Activated CD4-positive, alpha-beta memory T cell treated with anti-CD3 and anti-CD28 coated beads for 36 hours (primary cell): ENCODE results near the gene WDFY3. TPM values are rescaled to one million over a fixed set of nuclear protein-coding genes. Genes with fewer than 3 reads are reported as not detected.

Experiments used
- CTCF ChIA-PET: fragments of 350-600 bp; sonication (Branson Sonifier 250); formaldehyde crosslinking; loops from one replicate; lab custom pipeline; 2021; ENCODE audit warnings: antibody characterized with exemption, inconsistent platforms; lab: Charles Lee
- POLR2A ChIA-PET: fragments of 350-600 bp; sonication (Branson Sonifier 250); formaldehyde crosslinking; loops from one replicate; lab custom pipeline; 2021; ENCODE audit warnings: antibody characterized with exemption; lab: Charles Lee
- DNase-seq: peaks from one replicate; pipeline ENCODE4 v3.0.0-alpha.2; 2020
- H3K27ac Mint-ChIP-seq: one replicate; pipeline ENCODE4 v1.8.0; 2021; ENCODE audit warnings: mixed read lengths
- H3K27me3 Mint-ChIP-seq: one replicate; pipeline ENCODE4 v1.8.0; 2021; ENCODE audit warnings: mixed read lengths
- H3K36me3 Mint-ChIP-seq: one replicate; pipeline ENCODE4 v1.8.0; 2021; ENCODE audit warnings: mixed read lengths
- H3K4me1 Mint-ChIP-seq: one replicate; pipeline ENCODE4 v1.8.0; 2021; ENCODE audit warnings: low read depth, mixed read lengths
- H3K4me3 Mint-ChIP-seq: one replicate; pipeline ENCODE4 v1.8.0; 2021; ENCODE audit warnings: mild to moderate bottlenecking, mixed read lengths
- H3K9me3 Mint-ChIP-seq: one replicate; pipeline ENCODE4 v1.8.0; 2021; ENCODE audit warnings: mixed read lengths
- intact Hi-C: fragments of 100-400 bp; cut with micrococcal nuclease; formaldehyde crosslinking; loops from one replicate; pipeline ENCODE4 v1.15.1; 2023
- total RNA-seq, 2 experiments: library from RNA; stranded (reverse); gene quantifications; one replicate each; pipeline ENCODE4 v1.2.3, GENCODE V29; 2021

The WDFY3 gene
- total RNA-seq, 2 experiments from 2014 or later: 1.3 to 1.7 TPM

DNA sequence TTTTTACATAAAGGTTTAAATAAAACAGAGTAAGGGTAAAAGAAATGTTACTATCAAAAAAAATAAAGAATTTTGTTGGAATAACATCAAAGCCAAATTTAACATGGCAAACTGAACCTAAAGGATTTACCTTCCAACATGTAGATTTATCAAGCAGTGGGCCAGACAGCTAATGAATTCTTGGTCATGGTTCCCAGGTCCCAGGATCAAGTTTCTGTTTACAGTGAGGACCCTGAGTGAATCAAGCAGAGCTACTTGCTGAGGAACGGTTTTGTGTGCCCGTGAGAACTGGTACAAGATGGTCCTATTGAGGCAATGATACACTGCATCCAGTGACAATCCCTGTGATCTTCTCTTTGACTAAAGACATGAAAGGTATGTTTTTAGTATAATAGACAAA, 226.4 kb downstream of the WDFY3 start:
- Mint-ChIP-seq H3K27ac (no peak overlapping the region), H3K36me3 (no peaks in the 10 kb centered on the region), H3K27me3 (peaks cover 2% of the 10 kb centered on the region), H3K4me1 (no peaks in the 10 kb centered on the region), H3K9me3 (no peaks in the 10 kb centered on the region), H3K4me3 (no peak overlapping the region)
- POLR2A ChIA-PET: no interaction called here
- intact Hi-C loops: no loop called here
- DNase-seq: no peak
- CTCF ChIA-PET: interaction anchor here (6.3 kb wide), 1 partner anchor 10 kb away, joined by 22 read pairs; no protein-coding TSS in a partner anchor

GRCh38 chr4:84738622-84739021, 227.9 kb downstream of the WDFY3 start:
- intact Hi-C loops: no loop called here
- H3K9me3 Mint-ChIP-seq: no peaks in the 10 kb centered on the region
- no peaks in the 10 kb centered on the region for H3K4me1 Mint-ChIP-seq
- H3K36me3 Mint-ChIP-seq: no peaks in the 10 kb centered on the region
- CTCF ChIA-PET: interaction anchor here (6.3 kb wide), 1 partner anchor 12 kb away, joined by 22 read pairs; no protein-coding TSS in a partner anchor
- POLR2A ChIA-PET: no interaction called here
- no peak overlapping the region for H3K27ac Mint-ChIP-seq
- H3K27me3 Mint-ChIP-seq: peaks cover 2% of the 10 kb centered on the region
- H3K4me3 Mint-ChIP-seq: no peak overlapping the region
- DNase-seq: no peak

- no peak for DNase-seq
- CTCF ChIA-PET: interaction anchor here (1.1 to 6.3 kb wide), 2 partner anchors 13 to 233 kb away, joined by 3 to 22 read pairs; no protein-coding TSS in a partner anchor
- intact Hi-C loops: no loop called here
- no peaks in the 10 kb centered on the region for H3K36me3 Mint-ChIP-seq
- no peaks in the 10 kb centered on the region for H3K4me1 Mint-ChIP-seq
- H3K9me3 Mint-ChIP-seq: no peaks in the 10 kb centered on the region
- H3K27me3 Mint-ChIP-seq: peaks cover 2% of the 10 kb centered on the region
- POLR2A ChIA-PET: no interaction called here
- no peak overlapping the region for H3K27ac Mint-ChIP-seq
- no peak overlapping the region for H3K4me3 Mint-ChIP-seq
Observed at GRCh38 chr4:84737656-84738055, 228.8 kb downstream of the WDFY3 start.

GRCh38 chr4:84734037-84734436, 232.5 kb downstream of the WDFY3 start:
- H3K27ac Mint-ChIP-seq: no peak overlapping the region
- no peak for DNase-seq
- intact Hi-C loops: no loop called here
- H3K27me3 Mint-ChIP-seq: peaks cover 2% of the 10 kb centered on the region
- no peak overlapping the region for H3K4me3 Mint-ChIP-seq
- no peaks in the 10 kb centered on the region for H3K36me3 Mint-ChIP-seq
- POLR2A ChIA-PET: no interaction called here
- no peaks in the 10 kb centered on the region for H3K9me3 Mint-ChIP-seq
- CTCF ChIA-PET: no interaction called here
- no peaks in the 10 kb centered on the region for H3K4me1 Mint-ChIP-seq

- ChIA-PET CTCF (no interaction called here), POLR2A (no interaction called here)
- no peak overlapping the region for H3K27ac Mint-ChIP-seq
Observed at GRCh38 chr4:84733343-84734033, 233.0 kb downstream of the WDFY3 start.

GRCh38 chr4:84730375-84730774, 236.1 kb downstream of the WDFY3 start:
- no peaks in the 10 kb centered on the region for H3K27me3 Mint-ChIP-seq
- no peaks in the 10 kb centered on the region for H3K9me3 Mint-ChIP-seq
- no peak overlapping the region for H3K4me3 Mint-ChIP-seq
- DNase-seq: no peak
- H3K36me3 Mint-ChIP-seq: no peaks in the 10 kb centered on the region
- ChIA-PET POLR2A (no interaction called here), CTCF (no interaction called here)
- peaks cover 2% of the 10 kb centered on the region for H3K4me1 Mint-ChIP-seq
- no peak overlapping the region for H3K27ac Mint-ChIP-seq
- intact Hi-C loops: no loop called here

More at GRCh38 chr4:84733343-84734033, 233.0 kb downstream of the WDFY3 start:
- no peaks in the 10 kb centered on the region for H3K9me3 Mint-ChIP-seq
- H3K4me1 Mint-ChIP-seq: no peaks in the 10 kb centered on the region
- DNase-seq: no peak
- intact Hi-C loops: no loop called here
- peaks cover 2% of the 10 kb centered on the region for H3K27me3 Mint-ChIP-seq
- H3K36me3 Mint-ChIP-seq: no peaks in the 10 kb centered on the region
- H3K4me3 Mint-ChIP-seq: no peak overlapping the region

GRCh38 chr4:84727491-84727890, 239.0 kb downstream of the WDFY3 start:
- intact Hi-C loops: no loop called here
- no peak for DNase-seq

DNA sequence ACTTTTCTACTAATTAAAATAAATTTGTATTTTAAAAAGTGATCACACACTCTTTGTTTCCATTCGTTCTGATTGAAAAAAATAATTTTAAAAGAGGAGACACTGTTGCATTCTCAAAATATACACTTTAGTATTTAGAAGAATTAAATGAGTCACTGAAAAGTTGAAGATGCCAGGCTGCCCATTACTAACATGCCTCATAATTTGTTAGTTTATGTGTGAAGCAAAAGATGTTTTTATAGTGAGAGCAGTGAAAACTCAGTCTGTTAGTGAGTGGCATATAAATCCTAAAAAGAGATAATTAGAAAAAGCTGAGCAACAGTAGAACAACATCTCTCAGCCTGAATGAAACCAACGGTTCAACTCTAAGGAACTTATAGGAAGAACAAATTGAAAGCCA, 240.1 kb downstream of the WDFY3 start:
- no peaks in the 10 kb centered on the region for H3K9me3 Mint-ChIP-seq
- no peaks in the 10 kb centered on the region for H3K36me3 Mint-ChIP-seq
- ChIA-PET CTCF (no interaction called here), POLR2A (no interaction called here)
- peaks cover 2% of the 10 kb centered on the region for H3K4me1 Mint-ChIP-seq
- H3K27me3 Mint-ChIP-seq: no peaks in the 10 kb centered on the region
- H3K27ac Mint-ChIP-seq: no peak overlapping the region
- no peak for DNase-seq
- no peak overlapping the region for H3K4me3 Mint-ChIP-seq
- intact Hi-C loops: no loop called here

More at GRCh38 chr4:84727491-84727890, 239.0 kb downstream of the WDFY3 start:
- POLR2A ChIA-PET: no interaction called here
- H3K36me3 Mint-ChIP-seq: no peaks in the 10 kb centered on the region
- CTCF ChIA-PET: no interaction called here
- no peaks in the 10 kb centered on the region for H3K27me3 Mint-ChIP-seq
- H3K4me1 Mint-ChIP-seq: peaks cover 2% of the 10 kb centered on the region
- no peak overlapping the region for H3K4me3 Mint-ChIP-seq
- H3K9me3 Mint-ChIP-seq: no peaks in the 10 kb centered on the region
- H3K27ac Mint-ChIP-seq: no peak overlapping the region

DNA sequence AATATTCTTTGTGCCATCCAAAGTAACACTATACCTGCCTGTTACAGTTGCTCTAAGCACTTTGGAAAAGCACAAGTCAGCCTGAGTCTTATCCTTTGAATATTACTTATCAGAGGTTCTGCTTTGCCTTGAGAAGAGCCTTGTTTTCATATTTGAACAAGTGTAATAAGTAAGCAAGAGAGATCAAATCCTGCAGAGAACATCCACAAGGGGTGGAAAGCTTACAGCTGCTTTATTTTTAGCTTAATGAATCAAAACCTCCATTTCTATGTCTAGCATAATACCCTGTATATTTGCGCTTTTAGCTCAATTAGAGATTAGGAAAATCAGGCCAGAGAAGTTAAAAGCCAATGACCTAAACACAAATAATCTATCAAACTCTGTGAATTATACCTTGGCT, 243.8 kb downstream of the WDFY3 start:
- CTCF ChIA-PET: no interaction called here
- H3K4me3 Mint-ChIP-seq: no peak overlapping the region
- intact Hi-C loops: no loop called here
- H3K27me3 Mint-ChIP-seq: no peaks in the 10 kb centered on the region
- DNase-seq: no peak
- no peaks in the 10 kb centered on the region for H3K9me3 Mint-ChIP-seq
- no peak overlapping the region for H3K27ac Mint-ChIP-seq
- H3K4me1 Mint-ChIP-seq: peaks cover 2% of the 10 kb centered on the region
- POLR2A ChIA-PET: no interaction called here
- H3K36me3 Mint-ChIP-seq: no peaks in the 10 kb centered on the region

DNA sequence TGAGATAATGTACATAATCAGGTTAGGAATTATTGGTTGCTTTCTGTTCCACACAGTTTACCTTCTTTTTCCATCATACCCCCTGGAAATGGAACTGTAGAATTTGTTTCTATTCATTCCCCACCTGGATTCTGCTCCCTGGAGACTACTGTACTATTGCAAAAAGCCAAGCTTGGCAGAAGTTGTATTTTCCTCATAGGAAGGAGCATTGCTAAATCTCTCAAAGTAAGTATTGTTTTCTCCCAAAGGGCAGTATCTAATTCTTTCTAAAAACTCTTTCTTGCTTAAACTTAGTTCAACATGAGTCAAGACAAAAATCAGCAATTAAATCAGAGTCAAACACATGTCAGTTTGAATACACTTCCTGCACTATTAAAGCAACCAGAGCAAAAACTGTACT, 247.4 kb downstream of the WDFY3 start:
- DNase-seq: no peak
- no peaks in the 10 kb centered on the region for H3K9me3 Mint-ChIP-seq
- CTCF ChIA-PET: no interaction called here
- no peaks in the 10 kb centered on the region for H3K27me3 Mint-ChIP-seq
- H3K4me3 Mint-ChIP-seq: no peak overlapping the region
- POLR2A ChIA-PET: no interaction called here
- H3K4me1 Mint-ChIP-seq: no peaks in the 10 kb centered on the region
- H3K36me3 Mint-ChIP-seq: no peaks in the 10 kb centered on the region
- H3K27ac Mint-ChIP-seq: no peak overlapping the region
- intact Hi-C loops: no loop called here

- DNase-seq: no peak
- Mint-ChIP-seq H3K27ac (no peak overlapping the region), H3K36me3 (no peaks in the 10 kb centered on the region), H3K9me3 (no peaks in the 10 kb centered on the region), H3K27me3 (no peaks in the 10 kb centered on the region), H3K4me3 (no peak overlapping the region), H3K4me1 (no peaks in the 10 kb centered on the region)
- intact Hi-C loops: no loop called here
- POLR2A ChIA-PET: no interaction called here
- CTCF ChIA-PET: no interaction called here
Observed at GRCh38 chr4:84718699-84719098, 247.8 kb downstream of the WDFY3 start.

DNA sequence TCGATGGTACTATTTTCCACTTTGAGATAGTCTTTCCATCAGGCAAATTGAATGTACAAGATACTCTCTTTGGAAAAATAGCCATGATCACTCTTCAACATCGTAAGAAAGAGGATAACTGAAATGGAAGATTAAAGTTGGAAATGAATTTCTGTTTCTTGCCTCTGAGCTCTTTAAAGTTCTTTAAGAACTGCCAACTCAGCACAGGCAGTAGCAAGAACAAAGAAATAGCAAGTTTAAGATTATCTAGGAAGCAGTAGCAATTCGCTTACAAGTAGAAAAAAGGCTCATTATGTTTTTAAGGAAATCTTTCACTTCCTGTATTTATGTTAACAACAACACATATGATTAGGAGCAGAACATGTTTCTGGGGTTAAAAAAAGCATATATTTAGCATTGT, 255.9 kb downstream of the WDFY3 start:
- Mint-ChIP-seq H3K27me3 (peaks cover 2% of the 10 kb centered on the region), H3K4me3 (no peak overlapping the region), H3K36me3 (no peaks in the 10 kb centered on the region), H3K9me3 (no peaks in the 10 kb centered on the region), H3K4me1 (no peaks in the 10 kb centered on the region), H3K27ac (no peak overlapping the region)
- intact Hi-C loops: no loop called here
- ChIA-PET POLR2A (no interaction called here), CTCF (no interaction called here)
- no peak for DNase-seq
